ENCODE measurements around the gene PDE1A.

The PDE1A gene

DNA sequence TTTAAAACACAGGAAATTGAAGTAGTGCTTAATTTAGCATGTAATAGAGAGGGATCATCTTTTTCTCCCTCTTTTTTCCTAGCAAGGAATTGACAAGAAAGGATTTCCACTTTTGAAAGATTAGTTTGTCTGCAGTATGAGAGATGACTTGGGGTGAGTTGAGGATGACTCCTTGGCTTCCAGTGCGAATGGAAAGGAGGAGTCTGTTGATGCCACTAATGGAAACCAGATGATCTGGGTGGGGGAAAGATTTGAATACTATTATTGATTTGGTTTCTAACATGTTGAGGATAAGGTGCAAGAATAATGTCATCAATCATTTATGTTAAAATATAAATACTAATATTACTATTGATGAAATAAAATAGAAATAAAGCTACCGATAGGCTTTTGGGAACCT lies 235.8 kb downstream of the PDE1A start:
- H3K4me3 ChIP-seq (ENCODE audit: low read length) = no peak overlapping the region
- H2AFZ ChIP-seq (ENCODE audit: low read depth, low read length) = no peak overlapping the region
- no peaks in the 10 kb centered on the region for H3K27me3 ChIP-seq (ENCODE audit: insufficient read depth, low read length)

DNA sequence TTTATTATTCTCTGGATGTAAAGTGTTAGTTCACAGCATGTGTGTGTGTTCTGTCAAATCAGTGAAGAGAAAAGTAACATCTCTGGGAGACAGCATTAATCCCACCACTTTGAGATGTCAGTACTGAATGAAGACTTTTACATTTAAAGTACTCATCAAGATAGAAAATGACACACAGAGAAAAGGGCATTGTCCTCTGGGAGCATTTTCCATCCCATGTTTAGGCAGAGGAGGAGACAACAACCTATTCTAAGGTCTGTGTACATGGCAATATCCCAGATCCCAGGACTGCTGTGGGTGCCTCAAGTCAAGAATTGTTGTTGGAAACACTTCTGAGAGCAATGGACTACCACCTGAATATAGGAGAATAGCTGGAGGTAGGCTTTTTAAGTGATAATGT lies 239.7 kb downstream of the PDE1A start:
- Histone ChIP-seq H2AFZ (ENCODE audit: low read depth, low read length) (no peak overlapping the region), H3K4me3 (ENCODE audit: low read length) (no peak overlapping the region), H3K9me3 (ENCODE audit: low read length) (peaks cover 7% of the 10 kb centered on the region), H3K27me3 (ENCODE audit: insufficient read depth, low read length) (no peaks in the 10 kb centered on the region), H3K36me3 (ENCODE audit: insufficient read depth, low read length) (peaks cover 19% of the 10 kb centered on the region), H3K4me1 (ENCODE audit: insufficient read depth, low read length) (peaks cover 15% of the 10 kb centered on the region)

More for the DNA sequence above, 235.8 kb downstream of the PDE1A start:
- Histone ChIP-seq H3K36me3 (ENCODE audit: insufficient read depth, low read length) (peaks cover 4% of the 10 kb centered on the region), H3K9me3 (ENCODE audit: low read length) (no peaks in the 10 kb centered on the region), H3K4me1 (ENCODE audit: insufficient read depth, low read length) (peaks cover 10% of the 10 kb centered on the region)

DNA sequence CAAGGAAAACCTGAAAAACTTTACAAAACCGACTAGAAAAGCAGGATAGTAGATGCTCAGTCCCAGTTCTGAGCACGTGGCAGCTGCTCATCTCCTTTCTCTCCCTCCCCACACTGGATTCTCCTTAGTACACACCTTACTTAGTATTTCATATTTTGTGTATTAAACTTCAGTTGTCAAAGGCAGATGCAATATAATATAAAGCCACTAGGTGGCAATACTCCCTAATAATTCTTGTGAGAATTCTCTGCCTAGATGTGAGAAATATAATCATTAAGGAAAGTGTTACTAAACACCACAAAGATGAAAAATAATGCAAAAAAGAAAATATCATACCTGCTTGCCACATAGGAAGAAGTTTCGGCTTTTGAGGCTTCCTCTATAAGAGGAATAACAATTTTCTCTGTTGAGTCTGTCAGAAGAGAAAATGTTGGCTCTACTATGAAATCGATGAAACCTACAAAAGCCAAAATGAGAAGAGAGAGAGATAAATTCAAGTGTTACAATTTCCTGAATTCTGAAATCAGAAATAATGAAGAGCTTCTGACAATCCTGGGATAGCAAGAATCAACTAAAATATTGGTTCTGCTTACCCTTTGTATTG lies 240.6 kb downstream of the PDE1A start:
- H2AFZ ChIP-seq (ENCODE audit: low read depth, low read length) = no peak overlapping the region
- H3K9me3 ChIP-seq (ENCODE audit: low read length) = peaks cover 11% of the 10 kb centered on the region
- H3K4me1 ChIP-seq (ENCODE audit: insufficient read depth, low read length) = peaks cover 16% of the 10 kb centered on the region
- H3K36me3 ChIP-seq (ENCODE audit: insufficient read depth, low read length) = peaks cover 26% of the 10 kb centered on the region
- no peaks in the 10 kb centered on the region for H3K27me3 ChIP-seq (ENCODE audit: insufficient read depth, low read length)
- no peak overlapping the region for H3K4me3 ChIP-seq (ENCODE audit: low read length)

DNA sequence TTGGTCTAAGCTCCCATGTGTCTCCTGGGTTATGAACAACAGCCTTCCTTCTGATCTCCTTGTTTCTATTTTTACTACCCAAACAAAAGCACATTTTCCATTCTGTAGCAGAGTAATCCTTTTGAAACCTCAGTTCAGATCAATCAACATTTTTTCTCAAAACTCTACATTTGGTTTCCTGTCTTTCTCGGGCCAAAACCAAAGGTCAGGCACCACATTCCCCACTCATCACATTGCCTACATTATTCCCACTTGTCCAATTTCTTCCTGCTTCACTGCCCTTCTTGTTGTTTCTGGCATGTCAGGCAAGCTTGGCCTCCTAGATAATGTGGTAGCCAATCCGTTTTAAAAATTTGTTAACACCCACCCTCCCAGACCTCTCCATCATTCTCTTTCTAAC lies 244.4 kb downstream of the PDE1A start:
- H3K36me3 ChIP-seq (ENCODE audit: insufficient read depth, low read length) = peaks cover 36% of the 10 kb centered on the region
- H3K4me3 ChIP-seq (ENCODE audit: low read length) = no peak overlapping the region
- H3K9me3 ChIP-seq (ENCODE audit: low read length) = peaks cover 13% of the 10 kb centered on the region
- H3K27me3 ChIP-seq (ENCODE audit: insufficient read depth, low read length) = no peaks in the 10 kb centered on the region
- peaks cover 14% of the 10 kb centered on the region for H3K4me1 ChIP-seq (ENCODE audit: insufficient read depth, low read length)
- no peak overlapping the region for H2AFZ ChIP-seq (ENCODE audit: low read depth, low read length)

DNA sequence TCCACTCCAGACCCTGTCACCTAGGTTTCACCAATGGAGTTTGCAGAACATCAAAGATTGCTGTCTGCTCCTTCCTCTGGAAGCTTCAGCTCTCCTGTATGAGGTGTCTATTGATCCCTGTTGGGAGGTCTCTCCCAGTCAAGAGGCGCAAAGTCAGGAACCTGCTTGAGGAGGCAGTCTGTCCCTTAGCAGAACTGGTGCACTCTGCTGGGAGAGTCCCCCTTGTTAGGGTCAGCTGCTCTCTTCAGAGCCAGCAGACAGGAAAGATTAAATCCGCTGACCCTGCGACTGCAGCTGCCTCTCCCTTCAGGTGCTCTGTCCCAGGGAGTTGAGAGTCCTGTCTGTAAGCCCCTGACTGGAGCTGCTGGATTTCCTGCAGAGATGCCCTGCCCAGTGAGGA lies 245.5 kb downstream of the PDE1A start:
- peaks cover 13% of the 10 kb centered on the region for H3K9me3 ChIP-seq (ENCODE audit: low read length)
- H3K27me3 ChIP-seq (ENCODE audit: insufficient read depth, low read length) = no peaks in the 10 kb centered on the region
- peaks cover 36% of the 10 kb centered on the region for H3K36me3 ChIP-seq (ENCODE audit: insufficient read depth, low read length)
- H3K4me3 ChIP-seq (ENCODE audit: low read length) = no peak overlapping the region
- no peak overlapping the region for H2AFZ ChIP-seq (ENCODE audit: low read depth, low read length)
- H3K4me1 ChIP-seq (ENCODE audit: insufficient read depth, low read length) = peaks cover 6% of the 10 kb centered on the region

DNA sequence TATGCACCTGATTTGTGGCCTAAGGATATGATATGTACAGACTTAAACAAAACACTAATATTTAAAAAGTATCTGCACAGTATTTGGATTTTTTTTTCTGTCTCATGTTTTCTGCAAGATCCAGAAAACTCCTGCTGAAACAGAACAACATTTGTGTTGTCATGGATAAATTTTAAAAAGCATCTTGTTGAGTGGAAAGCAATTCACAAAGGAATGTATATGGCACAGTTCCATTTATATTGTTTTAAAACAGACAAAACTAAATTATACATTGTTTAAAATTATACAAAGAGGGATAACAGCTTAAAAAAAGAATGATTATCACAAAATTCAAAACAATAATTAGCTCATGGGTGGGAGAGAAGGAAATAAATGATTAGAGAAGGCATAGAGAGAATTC lies 247.7 kb downstream of the PDE1A start:
- Histone ChIP-seq H3K4me3 (ENCODE audit: low read length) (no peak overlapping the region), H2AFZ (ENCODE audit: low read depth, low read length) (no peak overlapping the region), H3K9me3 (ENCODE audit: low read length) (peaks cover 11% of the 10 kb centered on the region), H3K27me3 (ENCODE audit: insufficient read depth, low read length) (no peaks in the 10 kb centered on the region), H3K4me1 (ENCODE audit: insufficient read depth, low read length) (peaks cover 6% of the 10 kb centered on the region), H3K36me3 (ENCODE audit: insufficient read depth, low read length) (peaks cover 18% of the 10 kb centered on the region)

DNA sequence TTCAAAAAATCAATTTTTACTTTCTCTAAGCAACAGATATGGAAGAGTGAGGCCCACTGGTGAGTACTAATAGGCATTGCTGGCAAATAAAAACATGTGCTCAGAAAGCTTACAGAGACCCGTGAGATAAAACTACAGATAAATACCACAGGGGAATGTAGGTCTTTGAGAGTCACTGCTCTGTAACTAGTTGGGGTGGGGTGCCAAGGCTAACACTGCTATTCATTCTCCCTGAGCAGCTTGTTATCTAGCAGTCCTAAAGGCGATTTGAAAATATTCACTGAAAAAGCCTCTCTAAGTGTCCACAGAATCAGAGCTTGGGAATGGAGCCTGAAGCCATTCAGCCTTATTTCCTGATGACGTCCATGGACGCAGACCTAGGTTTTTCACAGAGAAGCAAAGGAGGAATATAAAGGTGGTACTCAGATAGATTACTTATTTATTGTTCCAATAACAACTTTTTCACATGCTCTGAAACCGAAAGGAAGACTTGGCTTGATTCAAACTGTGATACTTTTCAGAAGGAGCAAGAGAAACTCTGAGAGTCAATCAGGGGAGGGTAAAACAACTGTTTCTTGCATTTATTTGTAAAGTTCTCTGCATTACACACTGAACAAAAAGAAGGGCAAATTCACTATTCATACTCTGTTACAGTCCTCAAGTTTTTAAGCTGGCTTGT lies 252.8 kb downstream of the PDE1A start:
- Histone ChIP-seq H3K36me3 (ENCODE audit: insufficient read depth, low read length) (peaks cover 7% of the 10 kb centered on the region), H3K4me1 (ENCODE audit: insufficient read depth, low read length) (no peaks in the 10 kb centered on the region), H3K4me3 (ENCODE audit: low read length) (no peak overlapping the region), H3K9me3 (ENCODE audit: low read length) (no peaks in the 10 kb centered on the region), H2AFZ (ENCODE audit: low read depth, low read length) (no peak overlapping the region), H3K27me3 (ENCODE audit: insufficient read depth, low read length) (no peaks in the 10 kb centered on the region)

DNA sequence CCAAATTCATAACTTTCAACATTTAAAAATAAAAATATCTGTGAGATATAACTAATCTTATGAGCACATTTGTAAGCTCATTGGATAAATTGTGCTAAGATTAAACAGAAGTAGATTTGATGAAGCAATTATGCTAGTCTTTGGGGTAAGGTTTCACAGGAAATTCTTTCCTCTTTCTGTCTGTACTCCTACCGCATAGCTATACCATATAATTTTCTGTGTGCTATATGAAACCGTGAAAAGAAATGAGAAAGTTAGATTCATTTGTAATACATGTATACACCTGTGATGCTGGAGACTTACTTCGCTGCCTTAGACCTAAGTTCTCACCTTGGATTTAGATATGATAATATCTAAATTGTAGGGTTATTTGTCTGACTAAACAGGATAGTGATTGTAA lies 256.5 kb downstream of the PDE1A start:
- Histone ChIP-seq H3K36me3 (ENCODE audit: insufficient read depth, low read length) (peaks cover 10% of the 10 kb centered on the region), H3K4me3 (ENCODE audit: low read length) (no peak overlapping the region), H3K9me3 (ENCODE audit: low read length) (no peaks in the 10 kb centered on the region), H3K27me3 (ENCODE audit: insufficient read depth, low read length) (no peaks in the 10 kb centered on the region), H3K4me1 (ENCODE audit: insufficient read depth, low read length) (peaks cover 4% of the 10 kb centered on the region), H2AFZ (ENCODE audit: low read depth, low read length) (no peak overlapping the region)

DNA sequence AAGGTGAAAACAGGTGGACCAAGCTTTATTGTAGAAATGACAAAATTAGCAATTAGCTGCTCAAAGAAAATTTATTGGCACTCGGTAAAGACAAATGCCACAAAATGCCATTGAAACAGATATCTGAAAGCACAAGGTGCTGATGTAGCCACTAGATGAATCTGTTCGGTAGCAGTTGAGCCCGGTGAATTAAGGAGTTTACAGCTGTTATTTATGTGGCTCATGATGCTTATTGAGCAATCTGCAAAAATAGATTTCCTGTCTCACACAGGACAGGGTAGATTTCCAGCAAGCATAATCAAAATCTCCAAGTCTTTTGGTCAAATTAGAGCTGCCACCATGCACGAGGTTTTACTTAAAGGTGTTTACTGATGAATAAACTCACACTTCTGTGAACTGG lies 259.0 kb downstream of the PDE1A start:
- Histone ChIP-seq H3K9me3 (ENCODE audit: low read length) (no peaks in the 10 kb centered on the region), H3K36me3 (ENCODE audit: insufficient read depth, low read length) (peaks cover 12% of the 10 kb centered on the region), H3K4me3 (ENCODE audit: low read length) (no peak overlapping the region), H3K27me3 (ENCODE audit: insufficient read depth, low read length) (no peaks in the 10 kb centered on the region), H2AFZ (ENCODE audit: low read depth, low read length) (no peak overlapping the region), H3K4me1 (ENCODE audit: insufficient read depth, low read length) (peaks cover 4% of the 10 kb centered on the region)

DNA sequence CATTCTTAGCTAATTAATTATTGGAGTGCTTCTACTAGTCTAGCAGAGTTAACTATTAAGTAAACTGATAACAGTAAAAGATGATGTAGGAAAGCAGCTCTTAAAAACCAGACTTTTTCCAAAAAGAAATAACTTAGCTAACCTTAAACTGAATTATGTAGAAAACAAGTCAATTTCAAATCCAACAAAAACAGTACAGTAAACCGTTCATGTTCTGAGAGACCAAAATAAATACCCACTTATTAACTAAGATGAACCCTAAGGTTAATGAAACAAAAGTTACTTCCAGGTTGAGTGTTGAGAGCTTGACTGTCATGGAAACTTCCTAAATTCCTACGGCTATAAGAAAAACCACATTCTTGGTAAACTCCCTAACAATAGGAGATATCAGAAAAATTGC lies 260.0 kb downstream of the PDE1A start:
- H3K9me3 ChIP-seq (ENCODE audit: low read length) = no peaks in the 10 kb centered on the region
- no peak overlapping the region for H3K4me3 ChIP-seq (ENCODE audit: low read length)
- no peak overlapping the region for H2AFZ ChIP-seq (ENCODE audit: low read depth, low read length)
- H3K36me3 ChIP-seq (ENCODE audit: insufficient read depth, low read length) = peaks cover 12% of the 10 kb centered on the region
- H3K4me1 ChIP-seq (ENCODE audit: insufficient read depth, low read length) = peaks cover 4% of the 10 kb centered on the region
- no peaks in the 10 kb centered on the region for H3K27me3 ChIP-seq (ENCODE audit: insufficient read depth, low read length)

DNA sequence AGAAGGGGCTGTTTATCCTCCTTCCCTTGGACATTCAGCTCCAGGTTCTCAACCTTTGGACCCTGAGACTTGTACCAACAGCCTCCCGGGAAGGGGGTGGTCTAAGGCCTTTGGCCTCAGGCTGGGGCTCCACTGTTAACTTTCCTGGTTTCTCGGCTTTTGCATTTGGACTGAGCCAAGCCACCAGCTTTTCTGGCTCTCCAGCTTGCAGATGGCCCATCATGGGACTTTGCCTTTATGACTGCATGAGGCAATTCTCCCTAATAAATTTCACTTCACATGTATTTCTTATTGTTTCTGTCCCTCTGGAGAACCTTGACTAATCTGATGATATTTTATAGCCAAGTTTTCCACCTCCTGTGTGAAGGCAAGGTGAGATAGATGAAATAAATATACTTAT lies 260.4 kb downstream of the PDE1A start:
- H2AFZ ChIP-seq (ENCODE audit: low read depth, low read length) = no peak overlapping the region
- H3K9me3 ChIP-seq (ENCODE audit: low read length) = no peaks in the 10 kb centered on the region
- H3K4me3 ChIP-seq (ENCODE audit: low read length) = no peak overlapping the region
- H3K4me1 ChIP-seq (ENCODE audit: insufficient read depth, low read length) = peaks cover 4% of the 10 kb centered on the region
- peaks cover 12% of the 10 kb centered on the region for H3K36me3 ChIP-seq (ENCODE audit: insufficient read depth, low read length)
- H3K27me3 ChIP-seq (ENCODE audit: insufficient read depth, low read length) = no peaks in the 10 kb centered on the region

DNA sequence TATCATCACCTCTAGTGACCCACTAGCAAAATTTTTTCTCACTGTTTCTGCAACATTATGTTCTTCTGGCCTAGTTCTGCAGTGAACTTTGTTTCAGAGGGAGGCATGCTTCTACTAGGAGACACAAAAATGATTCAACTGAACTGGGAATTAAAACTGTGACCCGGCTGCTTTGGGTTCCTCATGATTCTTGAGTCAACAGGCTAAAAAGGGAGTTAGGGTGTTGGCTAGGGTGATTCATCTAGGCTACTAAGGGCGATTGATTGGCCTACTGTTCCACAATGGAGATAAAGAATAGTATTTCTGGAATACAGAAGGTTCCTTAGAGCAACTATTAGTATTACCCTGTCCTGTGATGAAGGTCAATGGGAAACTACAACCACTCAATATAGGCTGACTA lies 261.6 kb downstream of the PDE1A start:
- H3K9me3 ChIP-seq (ENCODE audit: low read length) = no peaks in the 10 kb centered on the region
- no peak overlapping the region for H2AFZ ChIP-seq (ENCODE audit: low read depth, low read length)
- no peak overlapping the region for H3K4me3 ChIP-seq (ENCODE audit: low read length)
- H3K27me3 ChIP-seq (ENCODE audit: insufficient read depth, low read length) = no peaks in the 10 kb centered on the region
- H3K36me3 ChIP-seq (ENCODE audit: insufficient read depth, low read length) = peaks cover 12% of the 10 kb centered on the region
- peaks cover 4% of the 10 kb centered on the region for H3K4me1 ChIP-seq (ENCODE audit: insufficient read depth, low read length)

DNA sequence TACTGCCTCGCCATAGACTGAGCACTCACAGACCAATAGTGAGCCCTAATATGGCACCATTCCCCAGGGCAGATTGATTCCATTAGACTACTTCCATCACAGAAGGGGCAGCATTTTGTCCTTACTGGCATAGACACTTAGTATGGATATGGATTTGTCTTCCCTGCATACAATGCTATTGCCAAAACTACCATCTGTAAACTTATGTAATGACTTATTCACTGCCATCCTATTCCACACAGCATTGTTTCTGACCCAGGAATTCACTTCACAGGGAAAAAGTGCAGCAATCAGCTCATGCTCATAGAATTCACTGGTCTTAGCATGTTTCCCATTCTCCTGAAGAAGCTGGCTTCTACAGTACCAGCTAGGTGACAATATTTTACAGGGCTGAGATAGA lies 262.1 kb downstream of the PDE1A start:
- H3K4me1 ChIP-seq (ENCODE audit: insufficient read depth, low read length) = peaks cover 4% of the 10 kb centered on the region
- no peaks in the 10 kb centered on the region for H3K9me3 ChIP-seq (ENCODE audit: low read length)
- no peak overlapping the region for H2AFZ ChIP-seq (ENCODE audit: low read depth, low read length)
- H3K27me3 ChIP-seq (ENCODE audit: insufficient read depth, low read length) = no peaks in the 10 kb centered on the region
- H3K4me3 ChIP-seq (ENCODE audit: low read length) = no peak overlapping the region
- peaks cover 12% of the 10 kb centered on the region for H3K36me3 ChIP-seq (ENCODE audit: insufficient read depth, low read length)

DNA sequence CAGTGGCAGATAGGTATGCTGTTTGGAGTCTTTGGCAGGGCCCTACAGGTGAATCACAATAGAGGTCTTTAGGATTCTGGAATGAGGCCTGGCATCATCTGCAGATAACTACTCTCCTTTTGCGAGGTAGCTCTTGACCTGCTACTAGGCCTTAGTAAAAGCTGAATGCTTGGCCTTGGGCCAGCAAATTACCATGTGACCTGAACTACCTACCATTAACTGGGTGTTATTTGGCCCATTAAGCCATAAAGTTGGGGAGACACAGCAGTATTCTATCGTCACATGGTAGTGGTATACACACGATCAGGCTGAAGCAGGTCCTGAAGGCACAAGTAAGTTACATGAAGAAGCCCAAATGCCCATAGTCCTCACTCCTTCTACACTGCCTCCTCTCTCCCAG lies 263.0 kb downstream of the PDE1A start:
- H3K4me3 ChIP-seq (ENCODE audit: low read length) = no peak overlapping the region
- H3K4me1 ChIP-seq (ENCODE audit: insufficient read depth, low read length) = peaks cover 4% of the 10 kb centered on the region
- no peak overlapping the region for H2AFZ ChIP-seq (ENCODE audit: low read depth, low read length)
- H3K36me3 ChIP-seq (ENCODE audit: insufficient read depth, low read length) = peaks cover 12% of the 10 kb centered on the region
- no peaks in the 10 kb centered on the region for H3K27me3 ChIP-seq (ENCODE audit: insufficient read depth, low read length)
- no peaks in the 10 kb centered on the region for H3K9me3 ChIP-seq (ENCODE audit: low read length)
